ACC112 (cell line): ENCODE data around the gene PXMP4.
A peak's percentile ranks its signal among the peaks of the same experiment; 100 is the strongest.

ENCODE experiments used
- H2AFZ ChIP-seq: fragments of 200-600 bp; sonication (generic); one replicate; pipeline ENCODE4 v1.6.0; 2017; ENCODE audit warnings: antibody characterized with exemption, low read length; ENCODE audit not compliant: unreplicated experiment
- H3K27ac ChIP-seq: fragments of 200-600 bp; sonication (generic); 2 replicates; pipeline ENCODE4 v1.5.1; 2014; ENCODE audit warnings: low read depth, mild to moderate bottlenecking, antibody characterized with exemption, low read length, moderate library complexity
- H3K27me3 ChIP-seq: fragments of 200-600 bp; sonication (generic); 2 replicates; pipeline ENCODE4 v1.6.1; 2014; ENCODE audit warnings: mild to moderate bottlenecking, antibody characterized with exemption, low read length, moderate library complexity, mixed read lengths; ENCODE audit not compliant: insufficient read depth
- H3K36me3 ChIP-seq: fragments of 200-600 bp; sonication (generic); 2 replicates; pipeline ENCODE4 v1.6.1; 2016; ENCODE audit warnings: mild to moderate bottlenecking, antibody characterized with exemption, low read length, moderate library complexity, mixed read lengths; ENCODE audit not compliant: insufficient read depth
- H3K4me1 ChIP-seq: fragments of 200-600 bp; sonication (generic); one replicate; pipeline ENCODE4 v1.6.1; 2016; ENCODE audit warnings: low read length, mixed read lengths; ENCODE audit not compliant: insufficient read depth, unreplicated experiment, control insufficient read depth
- H3K4me3 ChIP-seq: fragments of 200-600 bp; sonication (generic); 2 replicates; pipeline ENCODE4 v1.5.1; 2014; ENCODE audit warnings: mild to moderate bottlenecking, low read depth, low read length
- H3K79me2 ChIP-seq: fragments of 200-600 bp; sonication (generic); one replicate; pipeline ENCODE4 v1.6.0; 2016; ENCODE audit warnings: low read length; ENCODE audit not compliant: control insufficient read depth, unreplicated experiment, insufficient read depth

The PXMP4 gene

GRCh38 chr20:33673114-33673409, 47.0 kb downstream of the PXMP4 start:
- no peaks in the 10 kb centered on the region for H3K27me3 ChIP-seq
- no peak overlapping the region for H2AFZ ChIP-seq
- peaks cover 13% of the 10 kb centered on the region for H3K79me2 ChIP-seq
- H3K36me3 ChIP-seq = 0 out of 2 replicates have a peak, but pooled peaks cover 8% of the 10 kb centered on the region
- H3K4me1 ChIP-seq = peaks cover 25% of the 10 kb centered on the region
- peak overlapping the region; percentile 88 for H3K4me3 ChIP-seq
- H3K27ac ChIP-seq = no peak overlapping the region

GRCh38 chr20:33672426-33673113, 47.5 kb downstream of the PXMP4 start:
- H3K79me2 ChIP-seq = peaks cover 13% of the 10 kb centered on the region
- H3K27me3 ChIP-seq = no peaks in the 10 kb centered on the region
- H3K36me3 ChIP-seq = 0 out of 2 replicates have a peak, but pooled peaks cover 5% of the 10 kb centered on the region
- H3K4me1 ChIP-seq = peaks cover 26% of the 10 kb centered on the region
- peak overlapping the region; percentile 88 for H3K4me3 ChIP-seq
- no peak overlapping the region for H3K27ac ChIP-seq
- no peak overlapping the region for H2AFZ ChIP-seq

GRCh38 chr20:33671573-33672288, 48.4 kb downstream of the PXMP4 start:
- Histone ChIP-seq H3K4me1 (peaks cover 26% of the 10 kb centered on the region), H2AFZ (no peak overlapping the region)

GRCh38 chr20:33670715-33671499, 49.2 kb downstream of the PXMP4 start:
- Histone ChIP-seq H3K4me1 (peaks cover 32% of the 10 kb centered on the region), H3K79me2 (peaks cover 13% of the 10 kb centered on the region), H2AFZ (no peak overlapping the region), H3K27me3 (no peaks in the 10 kb centered on the region), H3K36me3 (no peaks in the 10 kb centered on the region), H3K27ac (no peak overlapping the region), H3K4me3 (no peak overlapping the region)

More at GRCh38 chr20:33671573-33672288, 48.4 kb downstream of the PXMP4 start:
- no peak overlapping the region for H3K27ac ChIP-seq
- no peak overlapping the region for H3K4me3 ChIP-seq
- no peaks in the 10 kb centered on the region for H3K36me3 ChIP-seq
- H3K79me2 ChIP-seq = peaks cover 13% of the 10 kb centered on the region
- no peaks in the 10 kb centered on the region for H3K27me3 ChIP-seq

GRCh38 chr20:33669873-33670640, 50.1 kb downstream of the PXMP4 start:
- Histone ChIP-seq H3K4me3 (no peak overlapping the region), H3K27me3 (no peaks in the 10 kb centered on the region), H3K36me3 (no peaks in the 10 kb centered on the region), H2AFZ (no peak overlapping the region), H3K27ac (no peak overlapping the region), H3K4me1 (peaks cover 26% of the 10 kb centered on the region), H3K79me2 (peaks cover 13% of the 10 kb centered on the region)

- H3K79me2 ChIP-seq = peaks cover 13% of the 10 kb centered on the region
- H3K27ac ChIP-seq = no peak overlapping the region
- peaks cover 23% of the 10 kb centered on the region for H3K4me1 ChIP-seq
- no peaks in the 10 kb centered on the region for H3K27me3 ChIP-seq
- H3K4me3 ChIP-seq = no peak overlapping the region
- no peaks in the 10 kb centered on the region for H3K36me3 ChIP-seq
- no peak overlapping the region for H2AFZ ChIP-seq
These were observed 50.9 kb downstream of the PXMP4 start for GRCh38 chr20:33669224-33669623.

- peaks cover 27% of the 10 kb centered on the region for H3K4me1 ChIP-seq
These were observed 51.5 kb downstream of the PXMP4 start for GRCh38 chr20:33668466-33669155.

GRCh38 chr20:33667676-33668465, 52.2 kb downstream of the PXMP4 start:
- Histone ChIP-seq H2AFZ (peak overlapping the region; percentile 32), H3K4me1 (peaks cover 24% of the 10 kb centered on the region), H3K27me3 (no peaks in the 10 kb centered on the region), H3K79me2 (peaks cover 3% of the 10 kb centered on the region), H3K27ac (no peak overlapping the region), H3K36me3 (no peaks in the 10 kb centered on the region), H3K4me3 (peak overlapping the region; percentile 78)

More at GRCh38 chr20:33668466-33669155, 51.5 kb downstream of the PXMP4 start:
- Histone ChIP-seq H2AFZ (no peak overlapping the region), H3K79me2 (peaks cover 11% of the 10 kb centered on the region), H3K27ac (no peak overlapping the region), H3K27me3 (no peaks in the 10 kb centered on the region), H3K4me3 (0 out of 2 replicates have a peak overlapping the region, but pooled peaks have one; percentile 78), H3K36me3 (no peaks in the 10 kb centered on the region)

- peak overlapping the region; percentile 32 for H2AFZ ChIP-seq
- no peaks in the 10 kb centered on the region for H3K79me2 ChIP-seq
- no peaks in the 10 kb centered on the region for H3K27me3 ChIP-seq
- H3K27ac ChIP-seq = peak overlapping the region; percentile 11; the same call in 1 of the 2 replicates
- no peaks in the 10 kb centered on the region for H3K36me3 ChIP-seq
- H3K4me1 ChIP-seq = peaks cover 22% of the 10 kb centered on the region
- peak overlapping the region; percentile 78 for H3K4me3 ChIP-seq
These were observed 52.9 kb downstream of the PXMP4 start for GRCh38 chr20:33667245-33667675.
